AG04449 (cell line): ENCODE data around the gene CREB3L2.

Experiments
- CTCF ChIA-PET: fragments of 350-600 bp; formaldehyde crosslinking; extraction: SDS; loops from one replicate; lab custom pipeline; 2021; ENCODE audit warnings: antibody characterized with exemption; lab: Yijun Ruan, JAX
- POLR2A ChIA-PET: fragments of 400-600, 350-600 bp; formaldehyde crosslinking; extraction: SDS; loops from one replicate; lab custom pipeline; 2020; ENCODE audit warnings: antibody characterized with exemption, inconsistent platforms; lab: Yijun Ruan, JAX
- DNase-seq: peaks from one replicate; pipeline ENCODE4 v3.0.0-alpha.2; 2010; ENCODE audit warnings: low read depth, low spot score
- H3K4me3 ChIP-seq: 2 replicates; pipeline ENCODE4 v1.5.1; 2011; ENCODE audit warnings: low read depth, mild to moderate bottlenecking, control low read depth, low read length
- TF ChIP-seq, protein P1 (sequence below): IDR thresholded peaks from one replicate; pipeline ENCODE4 v1.5.1; 2011; ENCODE audit warnings: mild to moderate bottlenecking, moderate library complexity, low read length, control low read depth, inconsistent platforms; ENCODE audit not compliant: insufficient read depth; ENCODE audit errors: missing control alignments

The CREB3L2 gene

DNA sequence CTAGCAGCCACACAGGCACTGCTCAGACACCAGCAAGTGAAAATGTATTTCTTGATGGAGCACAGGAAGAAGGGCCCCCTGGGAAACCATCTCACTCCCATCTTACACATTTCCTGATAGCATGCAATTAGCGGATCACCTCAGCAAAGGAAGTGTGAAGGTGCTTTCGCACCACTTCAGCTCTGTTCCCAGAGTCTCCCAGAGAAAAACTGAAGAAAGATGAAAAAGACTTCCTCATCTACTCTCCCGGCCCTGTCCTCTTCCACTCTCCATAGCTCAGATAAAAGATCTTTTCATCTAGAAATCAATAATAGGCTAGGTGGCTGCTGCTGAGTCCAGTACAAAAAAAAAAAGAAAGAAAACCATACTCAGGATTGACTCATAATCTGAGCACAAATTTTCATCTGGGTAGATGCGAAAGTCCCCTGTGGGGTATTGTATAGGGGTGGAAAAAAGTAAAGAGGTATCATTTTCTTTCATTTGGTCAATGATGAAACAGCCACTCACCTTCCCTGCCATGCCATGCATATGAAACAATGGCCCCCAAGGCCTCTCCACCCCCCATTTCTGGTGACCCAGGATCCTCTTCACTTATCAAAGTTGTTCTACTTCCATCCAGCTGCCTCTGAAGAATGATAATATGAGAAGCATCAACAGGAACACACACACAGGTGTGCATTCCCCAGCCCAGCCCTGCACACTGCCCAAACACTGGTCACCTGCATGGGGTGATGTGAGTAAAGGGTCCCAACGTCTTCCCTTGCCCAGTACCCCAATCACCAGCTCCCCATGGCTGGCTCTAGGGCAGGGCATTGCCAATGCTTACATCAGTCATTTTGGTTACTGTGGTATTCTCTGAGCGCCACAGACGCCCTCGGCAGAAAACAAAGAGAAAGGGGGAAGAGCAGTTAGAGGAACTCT lies 106.3 kb downstream of the CREB3L2 start:
- no peak overlapping the region for H3K4me3 ChIP-seq
- DNase-seq, result no peak
- CTCF ChIA-PET, result interaction anchor here (0.6 to 6.1 kb wide), 12 partner anchors 8 to 843 kb away, joined by 3 to 84 read pairs (median 4); partner anchors contain the start of gene CREB3L2
- TF ChIP-seq, protein P1, sequence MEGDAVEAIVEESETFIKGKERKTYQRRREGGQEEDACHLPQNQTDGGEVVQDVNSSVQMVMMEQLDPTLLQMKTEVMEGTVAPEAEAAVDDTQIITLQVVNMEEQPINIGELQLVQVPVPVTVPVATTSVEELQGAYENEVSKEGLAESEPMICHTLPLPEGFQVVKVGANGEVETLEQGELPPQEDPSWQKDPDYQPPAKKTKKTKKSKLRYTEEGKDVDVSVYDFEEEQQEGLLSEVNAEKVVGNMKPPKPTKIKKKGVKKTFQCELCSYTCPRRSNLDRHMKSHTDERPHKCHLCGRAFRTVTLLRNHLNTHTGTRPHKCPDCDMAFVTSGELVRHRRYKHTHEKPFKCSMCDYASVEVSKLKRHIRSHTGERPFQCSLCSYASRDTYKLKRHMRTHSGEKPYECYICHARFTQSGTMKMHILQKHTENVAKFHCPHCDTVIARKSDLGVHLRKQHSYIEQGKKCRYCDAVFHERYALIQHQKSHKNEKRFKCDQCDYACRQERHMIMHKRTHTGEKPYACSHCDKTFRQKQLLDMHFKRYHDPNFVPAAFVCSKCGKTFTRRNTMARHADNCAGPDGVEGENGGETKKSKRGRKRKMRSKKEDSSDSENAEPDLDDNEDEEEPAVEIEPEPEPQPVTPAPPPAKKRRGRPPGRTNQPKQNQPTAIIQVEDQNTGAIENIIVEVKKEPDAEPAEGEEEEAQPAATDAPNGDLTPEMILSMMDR, result no peak
- POLR2A ChIA-PET, result no interaction called here

DNA sequence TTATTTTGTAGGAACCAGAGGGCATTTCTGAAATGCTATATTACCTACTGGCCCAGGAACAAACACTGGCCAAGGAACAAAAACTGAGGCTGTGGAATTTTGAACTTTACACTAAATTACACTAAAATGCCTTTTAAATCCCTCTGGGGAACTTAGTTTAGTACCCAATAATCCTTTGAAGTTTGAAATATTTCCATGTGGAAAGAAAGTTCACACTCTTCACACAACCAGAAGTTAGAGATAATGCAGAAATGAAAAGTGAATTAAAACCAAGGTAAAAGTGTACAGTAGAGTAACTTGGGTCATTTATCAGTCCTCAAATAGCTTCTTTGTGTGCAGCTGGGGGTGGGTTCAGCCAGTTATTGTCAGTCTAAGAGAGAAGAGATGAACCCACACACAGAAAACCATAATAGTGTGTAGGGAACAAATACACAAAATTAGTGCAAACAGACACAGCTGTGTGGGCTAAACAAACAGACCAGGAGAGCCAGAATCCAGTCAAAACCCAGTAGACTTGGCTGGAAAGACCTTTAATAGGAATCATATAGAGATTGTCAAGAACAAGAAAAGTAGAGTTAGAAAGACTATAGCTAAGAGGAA lies 108.6 kb downstream of the CREB3L2 start:
- CTCF ChIA-PET, result interaction anchor here (0.9 to 6.1 kb wide), 7 partner anchors 10 to 238 kb away, joined by 3 to 84 read pairs (median 3); no protein-coding TSS in a partner anchor
- POLR2A ChIA-PET, result no interaction called here
- TF ChIP-seq, protein P1, result no peak
- no peak for DNase-seq
- no peak overlapping the region for H3K4me3 ChIP-seq

DNA sequence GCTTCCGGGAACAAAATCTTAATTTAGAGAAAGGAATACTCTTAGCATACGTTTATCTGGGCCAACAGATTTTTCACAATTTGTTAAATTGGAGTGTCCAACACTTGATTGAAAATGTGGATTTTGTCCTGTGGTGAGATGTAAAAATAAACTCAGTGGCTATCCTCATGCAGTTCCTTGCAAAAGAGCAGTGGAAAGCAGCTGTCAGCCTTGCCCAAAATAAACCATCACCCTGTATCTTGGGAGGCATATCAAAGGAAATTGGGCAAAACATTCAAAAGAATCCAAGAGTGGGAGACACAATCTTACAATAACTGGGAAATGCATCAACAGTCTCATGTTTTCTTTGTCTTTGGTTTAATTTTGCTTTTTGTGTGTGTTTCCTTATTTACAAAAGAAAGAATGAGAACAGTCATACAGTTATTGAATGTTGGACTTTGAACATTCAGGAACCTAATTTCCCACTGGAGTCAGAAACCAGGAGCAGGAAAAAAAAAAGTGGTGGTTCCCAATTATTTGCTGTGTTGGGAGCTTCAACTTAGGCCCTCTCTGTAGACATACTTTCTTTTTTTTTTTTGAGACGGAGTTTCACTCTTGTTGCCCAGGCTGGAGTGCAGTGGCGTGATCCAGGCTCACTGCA lies 110.8 kb downstream of the CREB3L2 start:
- H3K4me3 ChIP-seq, result no peak overlapping the region
- TF ChIP-seq, protein P1, result no peak
- ChIA-PET CTCF (interaction anchor here (0.7 to 5.6 kb wide), 6 partner anchors 8 to 285 kb away, joined by 3 to 43 read pairs (median 4); no protein-coding TSS in a partner anchor), POLR2A (no interaction called here)
- no peak for DNase-seq

DNA sequence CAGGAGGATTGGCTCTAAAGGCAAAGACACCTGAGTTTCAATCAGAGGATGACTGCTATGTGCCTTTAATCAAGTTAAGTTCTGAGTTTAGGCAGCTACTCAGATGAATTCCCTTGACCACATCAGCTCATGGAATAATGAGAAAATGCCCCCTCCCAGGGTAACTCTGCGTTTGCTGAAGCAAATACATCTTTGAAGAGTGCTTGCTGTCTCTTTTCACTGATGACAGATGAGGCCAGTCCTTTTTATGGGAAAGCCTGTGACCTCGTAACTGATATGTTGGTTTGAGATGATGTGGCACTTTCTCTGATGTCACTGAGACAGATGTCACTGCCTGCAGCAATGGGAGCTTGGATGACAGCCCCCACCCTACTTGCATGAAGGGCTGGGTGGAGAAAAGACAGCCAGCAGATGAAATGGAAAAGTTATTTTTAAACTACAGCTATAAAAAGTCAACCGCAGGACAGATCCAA lies 111.4 kb downstream of the CREB3L2 start:
- no peak overlapping the region for H3K4me3 ChIP-seq
- ChIA-PET CTCF (interaction anchor here (0.7 to 5.6 kb wide), 7 partner anchors 9 to 285 kb away, joined by 3 to 43 read pairs (median 4); partner anchors contain the start of gene DGKI), POLR2A (no interaction called here)
- DNase-seq, result no peak
- TF ChIP-seq, protein P1, result no peak

DNA sequence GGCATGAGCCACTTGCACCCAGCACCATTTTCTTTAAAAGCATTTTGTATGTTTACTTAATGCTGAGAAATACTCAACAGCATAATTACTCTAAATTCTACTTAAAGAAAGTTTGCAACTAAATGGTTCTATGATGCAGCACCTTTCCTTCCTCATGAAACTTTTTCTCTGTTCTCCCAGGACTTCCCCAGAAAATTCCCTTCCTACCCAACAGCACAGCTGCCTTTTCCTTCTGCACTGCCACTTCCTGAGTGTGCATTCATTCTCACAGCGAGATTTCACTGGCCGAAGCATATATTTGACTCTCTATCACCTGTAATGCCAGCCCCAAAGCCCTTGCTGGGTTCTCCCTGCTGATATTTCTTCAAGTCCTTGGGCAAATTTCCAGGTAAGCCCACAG lies 113.6 kb downstream of the CREB3L2 start:
- ChIA-PET CTCF (interaction anchor here (1.1 to 5.6 kb wide), 6 partner anchors 11 to 232 kb away, joined by 3 to 43 read pairs (median 6); no protein-coding TSS in a partner anchor), POLR2A (no interaction called here)
- no peak overlapping the region for H3K4me3 ChIP-seq
- TF ChIP-seq, protein P1, result no peak
- DNase-seq, result no peak
